GM12878 (cell line): Measurements from ENCODE around the gene PBLD. TPM values are rescaled to one million over a fixed set of nuclear protein-coding genes. Genes with fewer than 3 reads are reported as not detected.
"Not testable (repeated sequence)": the region's sequence is repeated elsewhere in the genome, so short reads cannot be mapped to it uniquely, and the experiment has no call there.

Experiments
- ATAC-seq: fragments of 200-7000 bp; cut with Tn5 transposase; 3 replicates; pipeline ENCODE4 v1.9.1; 2020; ENCODE audit warnings: mild to moderate bottlenecking, moderate library complexity
- BruUV-seq: library from RNA; stranded (reverse); fragments of 400-500 nt; replicated peaks from 2 replicates; lab custom pipeline; 2021; lab: Mats Ljungman, UMichigan
- CTCF ChIA-PET: fragments of 300-600 bp; sonication (Branson Sonifier 250); formaldehyde crosslinking; extraction: SDS; loops from one replicate; lab custom pipeline; 2021; ENCODE audit warnings: inconsistent platforms; lab: Yijun Ruan, JAX
- POLR2A ChIA-PET: fragments of 350-600 bp; formaldehyde crosslinking; extraction: SDS; loops from one replicate; lab custom pipeline; 2021; ENCODE audit warnings: inconsistent platforms; lab: Charles Lee
- RAD21 ChIA-PET: fragments of 300-600 bp; sonication (Branson Sonifier 250); formaldehyde crosslinking; loops from one replicate; lab custom pipeline; 2023; ENCODE audit warnings: antibody characterized with exemption; ENCODE audit not compliant: unreplicated experiment; lab: Charles Lee
- SMC1A ChIA-PET: fragments of 300-600 bp; sonication (Branson Sonifier 250); formaldehyde crosslinking; loops from one replicate; lab custom pipeline; 2023; ENCODE audit not compliant: unreplicated experiment, uncharacterized antibody; lab: Charles Lee
- DNase-seq: peaks from one replicate; pipeline ENCODE4 v3.0.0-alpha.2; 2011; ENCODE audit warnings: low read depth, low spot score
- FAIRE-seq: peaks from 3 replicates; lab custom pipeline; 2011; peaks lifted over from hg19 to GRCh38; lab: Jason Lieb, UNC
- H2AFZ ChIP-seq: 2 replicates; pipeline ENCODE4 v1.6.0; 2011; ENCODE audit warnings: low read depth, low read length, control low read depth; ENCODE audit not compliant: control insufficient read depth
- H3K27ac ChIP-seq: 2 replicates; pipeline ENCODE4 v1.5.1; 2011; ENCODE audit warnings: control low read depth; ENCODE audit not compliant: control insufficient read depth, insufficient read depth
- H3K27me3 ChIP-seq, 2 experiments: replicated peaks in 1 of 2; 2 replicates each; pipeline versions ENCODE4 v1.6.0 to v1.6.1; 2011; ENCODE audit warnings: low read length in 1 of 2; ENCODE audit not compliant: control insufficient read depth in 2 of 2, insufficient read depth in 2 of 2
- H3K36me3 ChIP-seq, 2 experiments: 2 replicates each; pipeline ENCODE4 v1.5.1; 2011; ENCODE audit warnings: low read length in 1 of 2; ENCODE audit not compliant: control insufficient read depth in 2 of 2, insufficient read depth in 2 of 2
- H3K4me1 ChIP-seq: 2 replicates; pipeline ENCODE4 v1.6.1; 2011; ENCODE audit warnings: mild to moderate bottlenecking, low read length, moderate library complexity, mixed read lengths; ENCODE audit not compliant: control insufficient read depth, insufficient read depth
- H3K4me2 ChIP-seq: 2 replicates; pipeline ENCODE4 v1.6.0; 2011; ENCODE audit warnings: control low read depth; ENCODE audit not compliant: control insufficient read depth, insufficient read depth
- H3K4me3 ChIP-seq: fragments of 200-600 bp; sonication (generic); 2 replicates; pipeline ENCODE4 v1.5.1; 2016
- H3K79me2 ChIP-seq: 2 replicates; pipeline ENCODE4 v1.6.0; 2011; ENCODE audit warnings: low read length; ENCODE audit not compliant: control insufficient read depth, insufficient read depth
- H3K9ac ChIP-seq: 2 replicates; pipeline ENCODE4 v1.8.0; 2011; ENCODE audit warnings: low read length, control low read depth, mixed read lengths; ENCODE audit not compliant: control insufficient read depth, insufficient read depth
- H3K9me3 ChIP-seq: replicated peaks from 3 replicates; pipeline ENCODE4 v1.5.1; 2011; ENCODE audit warnings: mild to moderate bottlenecking, low read length; ENCODE audit not compliant: control insufficient read depth, insufficient read depth
- H4K20me1 ChIP-seq: 2 replicates; pipeline ENCODE4 v1.6.0; 2011; ENCODE audit not compliant: control insufficient read depth, insufficient read depth
- BHLHE40 ChIP-seq, 2 experiments: fragments of 450-650 bp in 1 of 2; IDR thresholded peaks; 2 replicates each; pipeline ENCODE4 v1.6.1; 2011 to 2017; ENCODE audit warnings: low read depth in 2 of 2, borderline replicate concordance in 1 of 2, improper control_type of control experiment in 1 of 2, low read length in 1 of 2, mild to moderate bottlenecking in 1 of 2
- FOXM1 ChIP-seq: IDR thresholded peaks from 2 replicates; pipeline ENCODE4 v1.6.1; 2012; ENCODE audit warnings: low read depth, mild to moderate bottlenecking, inconsistent platforms, low read length, moderate library complexity
- HCFC1 ChIP-seq: fragments of 150-350 bp; IDR thresholded peaks from 2 replicates; pipeline ENCODE4 v1.6.1; 2014; ENCODE audit warnings: low read length
- IRF4 ChIP-seq: IDR thresholded peaks from 2 replicates; pipeline ENCODE4 v1.6.1; 2011; ENCODE audit warnings: low read depth, low read length
- LARP7 ChIP-seq: fragments of 450-650 bp; IDR thresholded peaks from 2 replicates; pipeline ENCODE4 v1.6.1; 2017; ENCODE audit warnings: mild to moderate bottlenecking
- MYB ChIP-seq: fragments of 150-350 bp; IDR thresholded peaks from 2 replicates; pipeline ENCODE4 v1.6.1; 2014; ENCODE audit warnings: mild to moderate bottlenecking, low read depth, low read length, borderline replicate concordance
- NFIC ChIP-seq: IDR thresholded peaks from 2 replicates; pipeline ENCODE4 v1.6.1; 2012; ENCODE audit warnings: low read depth, mild to moderate bottlenecking, inconsistent platforms, low read length, moderate library complexity
- NFYB ChIP-seq: IDR thresholded peaks from 2 replicates; pipeline ENCODE4 v1.6.1; 2011; ENCODE audit warnings: low read depth, mild to moderate bottlenecking, low read length, improper control_type of control experiment, moderate library complexity; ENCODE audit not compliant: insufficient read depth
- NR2C2 ChIP-seq: IDR thresholded peaks from 2 replicates; pipeline ENCODE4 v1.6.1; 2011; ENCODE audit warnings: borderline replicate concordance, low read depth; ENCODE audit not compliant: control insufficient read depth, insufficient read length
- PAX5 ChIP-seq: IDR thresholded peaks from 2 replicates; pipeline ENCODE4 v1.6.1; 2011; ENCODE audit warnings: low read depth, low read length, borderline replicate concordance
- RAD51 ChIP-seq: fragments of 450-650 bp; IDR thresholded peaks from 2 replicates; pipeline ENCODE4 v1.6.1; 2016; ENCODE audit warnings: moderate library complexity, mild to moderate bottlenecking, inconsistent platforms
- SIX5 ChIP-seq: IDR thresholded peaks from 2 replicates; pipeline ENCODE4 v1.6.1; 2011; ENCODE audit warnings: mild to moderate bottlenecking, low read depth, low read length, moderate library complexity; ENCODE audit not compliant: severe bottlenecking
- SMARCA5 ChIP-seq: fragments of 450-650 bp; IDR thresholded peaks from 2 replicates; pipeline ENCODE4 v1.6.1; 2017; ENCODE audit warnings: mild to moderate bottlenecking
- USF2 ChIP-seq: IDR thresholded peaks from 2 replicates; pipeline ENCODE4 v1.6.1; 2011; ENCODE audit warnings: low read depth, low read length, improper control_type of control experiment, borderline replicate concordance
- ZNF217 ChIP-seq: fragments of 450-650 bp; IDR thresholded peaks from 2 replicates; pipeline ENCODE4 v1.6.1; 2017; ENCODE audit warnings: antibody characterized with exemption, mild to moderate bottlenecking
- ZSCAN29 ChIP-seq: fragments of 450-650 bp; IDR thresholded peaks from 2 replicates; pipeline ENCODE4 v1.6.1; 2017; ENCODE audit warnings: mild to moderate bottlenecking, moderate library complexity
- ZZZ3 ChIP-seq: IDR thresholded peaks from 2 replicates; pipeline ENCODE4 v1.6.1; 2011; ENCODE audit warnings: low read depth; ENCODE audit not compliant: control insufficient read depth, insufficient read length
- WGBS: methylation state at CpG from one replicate; pipeline ENCODE4 v1.1.6; 2016; ENCODE audit warnings: low lambda C conversion rate; ENCODE audit not compliant: insufficient replicate concordance, insufficient coverage; ENCODE audit errors: missing lambda C conversion rate; 5-methylcytosine and 5-hydroxymethylcytosine counted together
- in situ Hi-C: fragments of 300-500 bp; cut with MboI; formaldehyde crosslinking; loops from 9 replicates; pipeline ENCODE4 v1.14.3; 2018; ENCODE audit warnings: mixed read lengths
- intact Hi-C: fragments of 100-400 bp; cut with micrococcal nuclease; formaldehyde crosslinking; loops from one replicate; pipeline ENCODE4 v1.14.2; 2022; ENCODE audit not compliant: unreplicated experiment
- polyA plus RNA-seq, 11 experiments: library from polyadenylated mRNA; depleted of rRNA in 4 of 11; unstranded in 6 of 11; stranded (reverse) in 5 of 11; fragments of >200 nt; fragmentation: Nextera tagmentation in 4 of 11; fragmentation: Illumina TruSeq in 1 of 11; extraction: Ambion mirVana in 4 of 11; extraction: Trizol in 1 of 11; gene quantifications; 1 replicate in 1 of 11; 2 replicates in 10 of 11; pipeline versions ENCODE4 v1.2.1 to v1.2.3, GENCODE V29; 2011 to 2016; ENCODE audit warnings: inconsistent platforms in 2 of 11, missing spikeins in 2 of 11, low read depth in 1 of 11
- total RNA-seq, 4 experiments: library from RNA; depleted of rRNA in 3 of 4; stranded (reverse); fragments of >200 nt in 3 of 4; fragmentation: Illumina TruSeq in 1 of 4; extraction: Trizol in 1 of 4; gene quantifications; 2 replicates each; pipeline versions ENCODE4 v1.2.1 to v1.2.3, GENCODE V29; 2013 to 2021

PBLD gene
- total and polyA plus RNA-seq, 10 of the 15 experiments (the other 5 are each of a cell fraction or from before 2014, with no cell fraction given), result 0.68 to 2.8 (median 1.7) TPM

DNA sequence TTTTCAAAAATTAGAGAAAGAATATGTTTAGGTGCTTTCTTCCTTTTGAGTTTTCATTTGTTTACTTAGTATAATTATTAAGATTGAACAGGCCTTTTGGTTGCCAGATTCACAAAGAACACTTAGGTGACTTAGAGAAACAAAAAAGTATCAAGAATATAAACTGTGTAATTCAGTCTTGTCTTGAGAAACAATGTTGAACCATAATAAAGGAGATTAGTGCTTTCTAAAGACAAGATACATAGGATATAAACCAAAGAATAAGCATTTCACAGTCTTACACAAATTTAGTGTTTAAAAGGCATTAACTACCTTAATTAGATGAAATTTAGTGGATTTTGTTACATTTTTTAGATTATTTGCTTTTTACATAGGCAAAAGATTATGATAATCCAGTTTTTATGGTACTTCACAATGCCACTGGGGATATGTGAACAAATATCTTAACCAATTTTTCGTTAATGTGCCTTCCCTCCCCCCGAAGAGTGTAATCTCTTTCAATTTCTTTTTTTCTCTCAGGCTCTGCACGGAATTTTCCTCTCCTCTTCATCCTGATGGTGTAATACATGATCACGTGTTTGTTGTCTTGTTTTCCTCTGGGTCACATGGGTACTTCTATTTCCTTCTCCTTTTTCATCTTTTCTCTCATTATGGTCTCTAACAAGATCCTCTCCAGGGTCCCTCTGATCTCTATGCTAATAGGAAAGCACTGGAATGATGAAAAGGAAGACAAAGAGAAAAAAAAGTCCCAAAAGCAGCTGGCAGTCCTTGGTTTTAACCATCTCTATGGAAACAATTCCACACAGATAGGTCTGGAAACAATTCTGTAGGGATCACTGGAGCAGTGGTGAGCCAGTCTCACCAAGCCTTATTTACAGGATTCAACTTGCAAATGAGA, 4.6 kb downstream of the PBLD start:
- Histone ChIP-seq H3K4me3 (peak overlapping the region; percentile 45; the same call in 1 of the 2 replicates), H3K27me3 (no peaks in the 10 kb centered on the region), H3K9me3 (no peaks in the 10 kb centered on the region), H4K20me1 (no peaks in the 10 kb centered on the region), H3K27ac (no peak overlapping the region), H3K4me2 (peak overlapping the region; percentile 5)
- WGBS, result 9% methylated on average over 4 of the region's 4 CpGs
- no peak for DNase-seq
- no TSS peak for BruUV-seq
- CTCF ChIA-PET, result interaction anchor here (0.6 to 1.4 kb wide), 5 partner anchors 26 to 473 kb away, joined by 3 to 4 read pairs (median 4); no protein-coding TSS in a partner anchor
- RAD21 ChIA-PET, result interaction anchor here (0.7 kb wide), 1 partner anchor 69 kb away, joined by 3 read pairs; no protein-coding TSS in a partner anchor
- no peak for ATAC-seq
- TF ChIP-seq ZZZ3, result no peak
- TF ChIP-seq USF2, result peak; percentile 52; the same call in 1 of the 2 replicates
- no peak for TF ChIP-seq ZSCAN29
- TF ChIP-seq BHLHE40 (IDR thresholded peaks at IDR 0.05; ENCODE audit: borderline replicate concordance in 1 of 2, low read depth in 2 of 2, low read length in 1 of 2), result 0 out of 4 replicates have a peak, but pooled peaks of 1 of the 2 experiments have one; percentile 8
- no peak for TF ChIP-seq NR2C2
- no peak for TF ChIP-seq ZNF217
- no peak for TF ChIP-seq SMARCA5
- TF ChIP-seq RAD51, result peak; percentile 93
- no peak for TF ChIP-seq HCFC1
- no peak for TF ChIP-seq PAX5
- no peak for TF ChIP-seq NFYB
- no peak for TF ChIP-seq SIX5
- TF ChIP-seq FOXM1, result no peak
- no peak for TF ChIP-seq LARP7
- no peak for TF ChIP-seq MYB
- TF ChIP-seq IRF4, result no peak
- 0 out of 2 replicates have a peak, but pooled peaks have one; percentile 28 for TF ChIP-seq NFIC
- TF ChIP-seq, all 136 proteins: peak for 4
- SMC1A ChIA-PET, result interaction anchor here (0.6 to 1.2 kb wide), 4 partner anchors 21 to 357 kb away, joined by 3 to 4 read pairs (median 4); no protein-coding TSS in a partner anchor
- intact Hi-C loops (no loop called here), in situ Hi-C loops (no loop called here)
- FAIRE-seq, result no peak
- Histone ChIP-seq H3K4me1 (no peaks in the 10 kb centered on the region; the same call in 1 of the 2 replicates), H3K9ac (no peak overlapping the region), H3K36me3 (no peaks in the 10 kb centered on the region), H2AFZ (peak overlapping the region; percentile 82), H3K79me2 (peaks cover 19% of the 10 kb centered on the region)
- POLR2A ChIA-PET, result interaction anchor here (0.6 to 0.7 kb wide), 2 partner anchors 26 to 1200 kb away, joined by 6 read pairs; no protein-coding TSS in a partner anchor

GRCh38 chr10:68324396-68324795, 8.3 kb downstream of the PBLD start:
- FAIRE-seq, POLR2A ChIA-PET, RAD21 ChIA-PET, H2AFZ ChIP-seq, H3K9ac ChIP-seq, H3K9me3 ChIP-seq, H3K4me2 ChIP-seq, H3K79me2 ChIP-seq, H4K20me1 ChIP-seq, DNase-seq, H3K27ac ChIP-seq, BruUV-seq, H3K4me3 ChIP-seq, H3K4me1 ChIP-seq, intact Hi-C loops, ATAC-seq, H3K27me3 ChIP-seq, H3K36me3 ChIP-seq, in situ Hi-C loops: not testable (repeated sequence)
- CTCF ChIA-PET, result interaction anchor here (0.6 kb wide), 1 partner anchor 571 kb away, joined by 3 read pairs; no protein-coding TSS in a partner anchor
- SMC1A ChIA-PET, result interaction anchor here (2.5 kb wide), 1 partner anchor 9 kb away, joined by 6 read pairs; no protein-coding TSS in a partner anchor
- 69% methylated on average over 4 of the region's 4 CpGs for WGBS
